ENCODE measurements around the gene POLN. TPM values are rescaled to one million over a fixed set of nuclear protein-coding genes. Genes with fewer than 3 reads are reported as not detected.

The POLN gene
- polyA plus RNA-seq, 1 experiment: 0.35 TPM

GRCh38 chr4:2091990-2092668 lies 149.8 kb downstream of the POLN start:
- POLR2A ChIA-PET: no interaction called here
- CTCF ChIA-PET: no interaction called here
- peaks cover 30% of the 10 kb centered on the region for H3K27me3 ChIP-seq (ENCODE audit: control insufficient read depth, insufficient read depth, low read length)
- peaks cover 14% of the 10 kb centered on the region for H3K9me3 ChIP-seq (ENCODE audit: control insufficient read depth, insufficient read depth, low read length)
- H3K27ac ChIP-seq (ENCODE audit: low read depth, low read length): no peak overlapping the region
- TF ChIP-seq CTCF (IDR thresholded peaks at IDR 0.05; ENCODE audit: low read depth, low read length): no peak
- no peak for DNase-seq (ENCODE audit: low read depth, low spot score)
- H3K4me3 ChIP-seq (ENCODE audit: low read depth, low read length): no peak overlapping the region

GRCh38 chr4:2090642-2091041 lies 151.3 kb downstream of the POLN start:
- CTCF ChIA-PET: no interaction called here
- DNase-seq (ENCODE audit: low read depth, low spot score): no peak
- POLR2A ChIA-PET: no interaction called here

GRCh38 chr4:2089222-2089621 lies 152.7 kb downstream of the POLN start:
- CTCF ChIA-PET: no interaction called here
- DNase-seq (ENCODE audit: low read depth, low spot score): no peak
- Histone ChIP-seq H3K4me3 (ENCODE audit: low read depth, low read length) (no peak overlapping the region), H3K9me3 (ENCODE audit: control insufficient read depth, insufficient read depth, low read length) (no peaks in the 10 kb centered on the region), H3K27ac (ENCODE audit: low read depth, low read length) (no peak overlapping the region), H3K27me3 (ENCODE audit: control insufficient read depth, insufficient read depth, low read length) (peaks cover 35% of the 10 kb centered on the region)
- POLR2A ChIA-PET: no interaction called here
- no peak for TF ChIP-seq CTCF (IDR thresholded peaks at IDR 0.05; ENCODE audit: low read depth, low read length)

More at GRCh38 chr4:2090642-2091041, 151.3 kb downstream of the POLN start:
- no peak overlapping the region for H3K4me3 ChIP-seq (ENCODE audit: low read depth, low read length)
- no peak overlapping the region for H3K27ac ChIP-seq (ENCODE audit: low read depth, low read length)
- peaks cover 5% of the 10 kb centered on the region; the same call in 1 of the 2 replicates for H3K9me3 ChIP-seq (ENCODE audit: control insufficient read depth, insufficient read depth, low read length)
- TF ChIP-seq CTCF (IDR thresholded peaks at IDR 0.05; ENCODE audit: low read depth, low read length): no peak
- peaks cover 36% of the 10 kb centered on the region for H3K27me3 ChIP-seq (ENCODE audit: control insufficient read depth, insufficient read depth, low read length)

- H3K9me3 ChIP-seq (ENCODE audit: control insufficient read depth, insufficient read depth, low read length): no peaks in the 10 kb centered on the region
- H3K4me3 ChIP-seq (ENCODE audit: low read depth, low read length): no peak overlapping the region
- ChIA-PET CTCF (no interaction called here), POLR2A (no interaction called here)
- H3K27me3 ChIP-seq (ENCODE audit: control insufficient read depth, insufficient read depth, low read length): peaks cover 46% of the 10 kb centered on the region
- no peak for DNase-seq (ENCODE audit: low read depth, low spot score)
- TF ChIP-seq CTCF (IDR thresholded peaks at IDR 0.05; ENCODE audit: low read depth, low read length): no peak
- no peak overlapping the region for H3K27ac ChIP-seq (ENCODE audit: low read depth, low read length)
Observed at GRCh38 chr4:2087170-2087569, 154.8 kb downstream of the POLN start.

GRCh38 chr4:2085496-2085901 lies 156.4 kb downstream of the POLN start:
- DNase-seq (ENCODE audit: low read depth, low spot score): no peak
- no peak for TF ChIP-seq CTCF (IDR thresholded peaks at IDR 0.05; ENCODE audit: low read depth, low read length)
- Histone ChIP-seq H3K27ac (ENCODE audit: low read depth, low read length) (no peak overlapping the region), H3K9me3 (ENCODE audit: control insufficient read depth, insufficient read depth, low read length) (no peaks in the 10 kb centered on the region), H3K27me3 (ENCODE audit: control insufficient read depth, insufficient read depth, low read length) (peaks cover 34% of the 10 kb centered on the region), H3K4me3 (ENCODE audit: low read depth, low read length) (no peak overlapping the region)
- ChIA-PET CTCF (no interaction called here), POLR2A (no interaction called here)

All from AG04450 (cell line).